Esophagus muscularis mucosa (tissue), 4 donors: Measurements from ENCODE around the gene CDR2. TPM values are rescaled to one million over a fixed set of nuclear protein-coding genes. Genes with fewer than 3 reads are reported as not detected.
A peak's percentile ranks its signal among the peaks of the same experiment; 100 is the strongest.
"Not testable (repeated sequence)": the region's sequence is repeated elsewhere in the genome, so short reads cannot be mapped to it uniquely, and the experiment has no call there.

Source experiments
- DNase-seq: peaks from one replicate; pipeline ENCODE4 v3.0.0-alpha.2; 2017; ENCODE audit errors: extremely low spot score
- H3K27ac ChIP-seq, 4 donors: fragments of 200-600 bp; sonication (generic); replicated peaks in 1 of 4; 1 replicate in 3 of 4; 2 replicates in 1 of 4; pipeline ENCODE4 v1.5.1; 2016 to 2019; ENCODE audit warnings: mild to moderate bottlenecking in 1 of 4
- H3K27me3 ChIP-seq, 4 donors: fragments of 200-600 bp; sonication (generic); one replicate each; pipeline versions ENCODE4 v1.5.1 to v1.6.0; 2016 to 2019
- H3K36me3 ChIP-seq, 4 donors: fragments of 200-600 bp; sonication (generic); one replicate each; pipeline ENCODE4 v1.5.1; 2016 to 2019
- H3K4me1 ChIP-seq, 4 donors: fragments of 200-600 bp; sonication (generic); one replicate each; pipeline ENCODE4 v1.5.1; 2016 to 2019
- H3K4me3 ChIP-seq, 4 donors: fragments of 200-600 bp; sonication (generic); 1 replicate in 2 of 4; 2 replicates in 2 of 4; pipeline ENCODE4 v1.5.1; 2016 to 2019; ENCODE audit warnings: mild to moderate bottlenecking in 4 of 4, moderate library complexity in 1 of 4
- H3K9me3 ChIP-seq, 4 donors: fragments of 200-600 bp; sonication (generic); 1 replicate in 3 of 4; 2 replicates in 1 of 4; pipeline ENCODE4 v1.5.1; 2016 to 2019
- CTCF ChIP-seq, 3 experiments: fragments of 200-600 bp in 2 of 3; fragments of 450-650 bp in 1 of 3; sonication (generic) in 2 of 3; IDR thresholded peaks; one replicate each; pipeline ENCODE4 v1.5.1; 2017 to 2019; ENCODE audit warnings: antibody characterized with exemption in 3 of 3, mild to moderate bottlenecking in 2 of 3, moderate library complexity in 1 of 3
- EP300 ChIP-seq: sonication (generic); formaldehyde crosslinking; IDR thresholded peaks from one replicate; pipeline ENCODE4 v1.6.1; 2017; ENCODE audit warnings: antibody characterized with exemption
- POLR2A ChIP-seq: fragments of 450-650 bp; IDR thresholded peaks from one replicate; pipeline ENCODE4 v1.6.1; 2017; ENCODE audit warnings: antibody characterized with exemption, moderate library complexity, mild to moderate bottlenecking, low read depth
- POLR2AphosphoS5 ChIP-seq, 2 donors: sonication (generic); formaldehyde crosslinking; IDR thresholded peaks; one replicate each; pipeline ENCODE4 v1.6.1; 2017; ENCODE audit warnings: antibody characterized with exemption in 2 of 2
- WGBS: methylation state at CpG from one replicate; pipeline ENCODE4 v1.1.5; 2018; 5-methylcytosine and 5-hydroxymethylcytosine counted together
- intact Hi-C: fragments of 100-400 bp; cut with DNase I; formaldehyde crosslinking; loops from one replicate; pipeline ENCODE4 v1.15.1; 2023
- total RNA-seq, 4 donors: library from RNA; depleted of rRNA; stranded (reverse); fragments of >200 nt; gene quantifications; one replicate each; pipeline versions ENCODE4 v1.1.0 to v1.2.1, GENCODE V29; 2016

The CDR2 gene
- total RNA-seq, 4 donors from 2014 or later = 37.0 to 54.0 (median 39.5) TPM

- DNase-seq = no peak
- H3K27me3 ChIP-seq = no peaks in the 10 kb centered on the region
- 47% methylated on average over 3 of the region's 3 CpGs for WGBS
- intact Hi-C loops = no loop called here
- TF ChIP-seq POLR2AphosphoS5 (IDR thresholded peaks at IDR 0.05) = no peak
- TF ChIP-seq POLR2A = no peak
- TF ChIP-seq EP300 = no peak
- no peak for TF ChIP-seq CTCF (IDR thresholded peaks at IDR 0.05)
- H3K9me3 ChIP-seq = no peaks in the 10 kb centered on the region
- H3K4me3 ChIP-seq = no peak overlapping the region
- H3K27ac ChIP-seq = peak overlapping the region; percentile 93 to 98 (median 95)
- H3K4me1 ChIP-seq = peaks cover 26 to 89% (median 88%) of the 10 kb centered on the region in 4 donors
- H3K36me3 ChIP-seq = peaks cover 0 to 6% (median 4%) of the 10 kb centered on the region in 4 donors
Measured at GRCh38 chr16:22369221-22369811, 5.1 kb downstream of the CDR2 start.

GRCh38 chr16:22368200-22368826 is 6.1 kb downstream of the CDR2 start:
- H3K27me3 ChIP-seq, H3K9me3 ChIP-seq, H3K4me3 ChIP-seq, DNase-seq, intact Hi-C loops: not testable (repeated sequence)
- WGBS = 93% methylated on average over 8 of the region's 8 CpGs
- peaks cover 23 to 92% (median 88%) of the 10 kb centered on the region in 4 donors for H3K4me1 ChIP-seq
- peak overlapping the region; percentile 93 to 98 (median 95) for H3K27ac ChIP-seq
- H3K36me3 ChIP-seq = peaks cover 0 to 16% (median 13%) of the 10 kb centered on the region in 4 donors

- DNase-seq = no peak
- no peak for TF ChIP-seq POLR2A
- TF ChIP-seq CTCF (IDR thresholded peaks at IDR 0.05) = no peak
- no peak for TF ChIP-seq EP300
- TF ChIP-seq POLR2AphosphoS5 (IDR thresholded peaks at IDR 0.05) = no peak
- peak overlapping the region in 3 of 4 donors; percentile 93 to 98 (median 97) for H3K27ac ChIP-seq
- H3K4me3 ChIP-seq = no peak overlapping the region
- intact Hi-C loops = no loop called here
- 85% methylated on average over 3 of the region's 3 CpGs for WGBS
- no peaks in the 10 kb centered on the region for H3K27me3 ChIP-seq
- peaks cover 13 to 78% (median 74%) of the 10 kb centered on the region in 4 donors for H3K4me1 ChIP-seq
- H3K9me3 ChIP-seq = no peaks in the 10 kb centered on the region
- peaks cover 0 to 24% (median 17%) of the 10 kb centered on the region in 4 donors for H3K36me3 ChIP-seq
Measured at GRCh38 chr16:22366889-22367288, 7.5 kb downstream of the CDR2 start.

GRCh38 chr16:22366371-22366770 is 8.0 kb downstream of the CDR2 start:
- intact Hi-C loops = no loop called here
- no peak overlapping the region for H3K4me3 ChIP-seq

More at GRCh38 chr16:22366371-22366770, 8.0 kb downstream of the CDR2 start:
- peak overlapping the region in 1 of 4 donors; percentile 93 for H3K27ac ChIP-seq
- H3K27me3 ChIP-seq = no peaks in the 10 kb centered on the region
- peaks cover 13 to 73% (median 69%) of the 10 kb centered on the region in 4 donors for H3K4me1 ChIP-seq
- WGBS = 100% methylated on average over 2 of the region's 2 CpGs
- peaks cover 0 to 24% (median 18%) of the 10 kb centered on the region in 4 donors for H3K36me3 ChIP-seq
- H3K9me3 ChIP-seq = no peaks in the 10 kb centered on the region
- DNase-seq = no peak
- no peak for TF ChIP-seq EP300
- TF ChIP-seq POLR2A = no peak
- no peak for TF ChIP-seq POLR2AphosphoS5 (IDR thresholded peaks at IDR 0.05)
- TF ChIP-seq CTCF (IDR thresholded peaks at IDR 0.05) = no peak
